HepG2 (cell line): Measurements from ENCODE around the gene HACD2. TPM values are rescaled to one million over a fixed set of nuclear protein-coding genes. Genes with fewer than 3 reads are reported as not detected.

Experiments
- E2F5 ChIP-seq: sonication (generic); formaldehyde crosslinking; conservative IDR thresholded peaks from 2 replicates; pipeline ENCODE4 v1.4.0; 2020; ENCODE audit warnings: missing genetic modification reagents
- HNF1B ChIP-seq: sonication (generic); formaldehyde crosslinking; IDR thresholded peaks from 2 replicates; pipeline ENCODE4 v1.5.1; 2020; ENCODE audit warnings: mild to moderate bottlenecking, moderate library complexity, missing genetic modification reagents
- HNRNPLL ChIP-seq: fragments of 200-400 bp; formaldehyde crosslinking; IDR thresholded peaks from 2 replicates; pipeline ENCODE4 v1.6.1; 2017; ENCODE audit warnings: mild to moderate bottlenecking, low read depth, low read length; ENCODE audit not compliant: poor library complexity, severe bottlenecking
- MXD3 ChIP-seq: IDR thresholded peaks from 2 replicates; pipeline ENCODE4 v1.6.1; 2016; ENCODE audit warnings: mild to moderate bottlenecking, missing biosample characterization, missing genetic modification reagents
- MYC ChIP-seq: sonication (generic); formaldehyde crosslinking; IDR thresholded peaks from 2 replicates; pipeline ENCODE4 v1.9.0; 2021; ENCODE audit warnings: missing genetic modification reagents, borderline replicate concordance
- NCOA2 ChIP-seq: sonication (generic); formaldehyde crosslinking; IDR thresholded peaks from 2 replicates; pipeline ENCODE4 v1.8.0; 2022; ENCODE audit warnings: inconsistent platforms
- NR0B2 ChIP-seq: sonication (generic); formaldehyde crosslinking; IDR thresholded peaks from 2 replicates; pipeline ENCODE4 v1.4.0; 2020; ENCODE audit warnings: mild to moderate bottlenecking, missing genetic modification reagents
- RXRB ChIP-seq: IDR thresholded peaks from 2 replicates; pipeline ENCODE4 v1.6.1; 2016; ENCODE audit warnings: borderline replicate concordance, missing genetic modification reagents, missing compliant biosample characterization
- SRSF9 ChIP-seq: fragments of 200-400 bp; formaldehyde crosslinking; IDR thresholded peaks from 2 replicates; pipeline ENCODE4 v1.6.1; 2018; ENCODE audit warnings: borderline replicate concordance, mild to moderate bottlenecking, low read depth, low read length; ENCODE audit not compliant: insufficient read depth, poor library complexity, severe bottlenecking
- TCF7 ChIP-seq: sonication (generic); IDR thresholded peaks from 2 replicates; pipeline ENCODE4 v1.6.1; 2016; ENCODE audit warnings: antibody characterized with exemption, low read depth
- THAP9 ChIP-seq: sonication (generic); formaldehyde crosslinking; IDR thresholded peaks from 2 replicates; pipeline ENCODE4; 2020; ENCODE audit warnings: missing genetic modification reagents, mild to moderate bottlenecking, borderline replicate concordance
- ZBTB14 ChIP-seq: sonication (generic); formaldehyde crosslinking; IDR thresholded peaks from 2 replicates; pipeline ENCODE4 v1.4.0; 2020; ENCODE audit warnings: missing genetic modification reagents
- ZNF17 ChIP-seq: sonication (generic); formaldehyde crosslinking; IDR thresholded peaks from 2 replicates; pipeline ENCODE4 v1.5.0; 2020; ENCODE audit warnings: mild to moderate bottlenecking, missing genetic modification reagents
- ZNF20 ChIP-seq: sonication (generic); formaldehyde crosslinking; IDR thresholded peaks from 2 replicates; pipeline ENCODE4 v1.4.0; 2020; ENCODE audit warnings: mild to moderate bottlenecking, moderate library complexity, missing genetic modification reagents
- ZNF281 ChIP-seq: sonication (generic); formaldehyde crosslinking; IDR thresholded peaks from 2 replicates; pipeline ENCODE4 v1.4.0; 2020; ENCODE audit warnings: missing genetic modification reagents, borderline replicate concordance
- ZNF660 ChIP-seq: sonication (generic); formaldehyde crosslinking; IDR thresholded peaks from 2 replicates; pipeline ENCODE4 v1.5.1; 2020; ENCODE audit warnings: mild to moderate bottlenecking, low read depth, missing genetic modification reagents, borderline replicate concordance
- ZNF678 ChIP-seq: sonication (generic); formaldehyde crosslinking; IDR thresholded peaks from 2 replicates; pipeline ENCODE4 v1.4.0; 2020; ENCODE audit warnings: mild to moderate bottlenecking, missing genetic modification reagents
- ZNF776 ChIP-seq: sonication (generic); formaldehyde crosslinking; IDR thresholded peaks from 2 replicates; pipeline ENCODE4 v1.4.0; 2020; ENCODE audit warnings: mild to moderate bottlenecking, missing genetic modification reagents
- polyA plus RNA-seq, 8 experiments: library from polyadenylated mRNA; depleted of rRNA in 3 of 8; stranded (reverse) in 7 of 8; unstranded in 1 of 8; fragments of >200 nt; fragmentation: Illumina TruSeq in 4 of 8; extraction: Trizol in 4 of 8; gene quantifications; 2 replicates each; pipeline versions ENCODE4 v1.2.1 to v1.2.3, GENCODE V29; 2011 to 2016; ENCODE audit warnings: low read depth in 4 of 8, missing spikeins in 1 of 8, mixed read lengths in 1 of 8; ENCODE audit not compliant: insufficient read depth in 1 of 8
- total RNA-seq, 5 experiments: library from RNA; depleted of rRNA; stranded (reverse); fragments of >200 nt; fragmentation: Illumina TruSeq; extraction: Trizol; gene quantifications; 2 replicates each; pipeline ENCODE4 v1.2.3, GENCODE V29; 2016; ENCODE audit warnings: low read depth in 1 of 5

HACD2 gene
- total and polyA plus RNA-seq, 2 of the 13 experiments (the other 11 are each of a cell fraction or from before 2014, with no cell fraction given) = 47.0 to 50.4 TPM

- TF ChIP-seq ZNF281 (CRISPR knock-in tag) (peak; percentile 68; the same call in 1 of the 2 replicates), ZBTB14 (no peak), NCOA2 (CRISPR knock-in tag) (peak; percentile 94), ZNF660 (CRISPR knock-in tag) (no peak), RXRB (CRISPR knock-in tag) (peak; percentile 98), HNF1B (CRISPR knock-in tag) (peak; percentile 95), MXD3 (CRISPR knock-in tag) (no peak), HNRNPLL (no peak), THAP9 (CRISPR knock-in tag) (no peak), SRSF9 (no peak), ZNF17 (CRISPR knock-in tag) (no peak), ZNF776 (CRISPR knock-in tag) (no peak), MYC (CRISPR knock-in tag) (no peak), ZNF678 (no peak), TCF7 (peak; percentile 92), ZNF20 (no peak), NR0B2 (CRISPR knock-in tag) (no peak), E2F5 (CRISPR knock-in tag) (no peak)
These were observed 21.0 kb upstream of the HACD2 start (continued) for GRCh38 chr3:123605789-123606234.
